Left kidney (tissue), 2 donors: ENCODE results near the gene SCO1. TPM values are rescaled to one million over a fixed set of nuclear protein-coding genes. Genes with fewer than 3 reads are reported as not detected.
"Not testable (repeated sequence)": the region's sequence is repeated elsewhere in the genome, so short reads cannot be mapped to it uniquely, and the experiment has no call there.

Source experiments
- DNase-seq: peaks from one replicate; pipeline ENCODE4 v3.0.0-alpha.2; 2013
- polyA plus RNA-seq: library from polyadenylated mRNA; unstranded; fragments of 120-200 nt; gene quantifications from one replicate; pipeline ENCODE4 v1.2.1, GENCODE V29; 2013; ENCODE audit not compliant: insufficient read length

The SCO1 gene
- polyA plus RNA-seq, 1 donor = 41.2 TPM

DNA sequence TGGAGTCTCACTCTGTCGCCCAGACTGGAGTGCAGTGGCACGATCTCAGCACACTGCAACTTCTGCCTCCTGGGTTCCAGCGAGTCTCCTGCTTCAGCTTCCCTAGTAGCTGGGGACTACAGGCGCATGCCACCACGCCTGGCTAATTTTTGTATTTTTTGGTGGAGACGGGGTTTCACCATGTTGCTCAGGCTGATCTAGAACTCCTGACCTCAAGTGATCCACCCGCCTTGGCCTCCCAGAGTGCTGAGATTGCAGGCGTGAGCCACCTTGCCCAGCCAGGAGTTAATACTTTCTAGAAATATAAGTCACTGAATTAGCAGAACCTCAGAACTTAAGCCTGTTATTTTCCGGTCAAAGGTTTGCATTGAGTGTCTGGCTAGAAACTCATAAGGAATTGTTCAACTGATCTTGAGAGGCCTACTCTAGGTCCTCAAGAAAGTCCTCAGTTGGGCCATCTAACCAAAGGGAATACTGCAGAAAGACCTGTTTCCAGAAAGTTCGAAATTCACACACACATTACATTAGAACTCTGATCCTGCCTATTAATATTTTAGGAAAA lies 31.1 kb upstream of the SCO1 start:
- no peak for DNase-seq

DNA sequence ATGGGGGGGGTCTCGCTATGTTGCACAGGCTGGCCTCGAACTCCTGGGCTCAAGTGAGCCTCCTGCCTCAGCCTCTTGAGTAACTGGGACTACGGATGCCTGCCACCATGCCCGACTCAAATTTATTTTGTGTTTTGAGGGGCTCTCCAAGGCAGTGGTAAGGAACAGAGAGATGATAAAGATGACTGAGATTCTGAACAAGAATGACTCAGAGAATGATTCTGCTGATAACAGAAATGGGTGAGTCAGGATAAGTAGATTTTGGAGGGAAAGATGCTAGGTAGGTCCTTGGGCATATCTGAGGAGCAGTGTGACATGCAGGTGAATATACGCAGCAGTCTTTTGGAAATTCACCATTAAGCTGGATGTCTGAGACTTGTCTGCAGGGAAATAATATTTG lies 29.9 kb upstream of the SCO1 start:
- DNase-seq = no peak

GRCh38 chr17:10726196-10726595 lies 28.9 kb upstream of the SCO1 start:
- DNase-seq = no peak

DNA sequence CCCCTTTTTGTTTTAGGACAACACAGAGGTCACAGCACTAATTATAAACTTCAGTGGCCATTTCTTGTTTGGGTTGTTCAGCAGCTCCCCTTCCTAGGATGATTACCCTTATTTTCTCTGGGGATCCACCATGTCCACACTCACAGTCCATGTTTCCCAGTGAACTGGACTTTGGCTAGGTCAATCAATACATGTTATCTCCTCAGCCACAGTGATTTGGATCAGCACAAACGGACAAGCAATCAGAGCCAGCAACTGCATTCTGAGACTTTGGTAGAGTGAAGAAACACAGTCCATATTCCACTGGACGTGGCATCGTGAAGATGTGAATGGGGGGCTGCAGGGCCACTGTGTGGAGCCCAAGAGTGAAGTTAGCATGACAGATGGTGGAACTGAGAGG lies 27.9 kb upstream of the SCO1 start:
- DNase-seq = no peak

- DNase-seq = no peak
These were observed 27.3 kb upstream of the SCO1 start for GRCh38 chr17:10724546-10725195.

- DNase-seq = no peak
These were observed 21.2 kb upstream of the SCO1 start for GRCh38 chr17:10718547-10718946.

GRCh38 chr17:10716218-10716617 lies 18.9 kb upstream of the SCO1 start:
- DNase-seq = no peak

GRCh38 chr17:10713318-10713717 lies 16.0 kb upstream of the SCO1 start:
- DNase-seq = no peak

DNA sequence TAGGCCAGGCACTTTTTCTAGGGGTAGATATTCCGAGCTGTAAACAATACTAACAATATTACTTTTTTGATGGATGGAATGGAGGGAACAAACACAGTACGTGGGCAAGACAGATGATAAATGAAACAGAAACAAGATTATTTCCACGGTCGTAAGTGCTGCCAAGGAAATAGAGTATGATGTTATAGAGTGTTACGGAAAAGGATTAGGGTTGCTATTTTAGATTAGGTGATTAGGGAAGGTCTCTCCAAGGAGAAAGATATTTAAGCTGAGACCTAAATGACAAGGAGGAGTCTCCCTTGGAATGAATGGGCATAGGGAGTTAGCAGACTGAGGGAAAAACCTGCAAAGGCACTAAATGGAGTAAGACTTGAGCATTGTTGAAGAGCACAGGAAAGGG lies 8.4 kb upstream of the SCO1 start:
- DNase-seq = no peak

DNA sequence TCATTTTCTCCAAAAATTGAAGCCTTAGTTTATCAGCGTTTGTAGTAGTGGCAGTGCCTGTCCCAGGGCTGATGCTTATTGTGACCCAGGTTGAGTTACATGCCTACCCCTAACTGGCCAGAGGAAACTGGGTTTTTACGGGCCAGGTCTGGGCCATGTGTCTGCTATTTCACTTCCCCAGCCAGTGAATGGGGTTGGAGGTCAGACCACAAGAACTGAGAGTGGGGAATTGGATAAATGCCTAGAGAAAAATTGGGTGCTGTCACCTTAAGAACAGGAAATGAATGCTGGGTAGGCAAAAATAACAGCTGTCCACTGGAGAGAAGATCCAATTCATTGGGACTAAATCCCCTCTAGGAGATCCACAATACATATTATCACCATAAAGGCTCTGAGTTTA lies 5.2 kb upstream of the SCO1 start:
- no peak for DNase-seq

DNA sequence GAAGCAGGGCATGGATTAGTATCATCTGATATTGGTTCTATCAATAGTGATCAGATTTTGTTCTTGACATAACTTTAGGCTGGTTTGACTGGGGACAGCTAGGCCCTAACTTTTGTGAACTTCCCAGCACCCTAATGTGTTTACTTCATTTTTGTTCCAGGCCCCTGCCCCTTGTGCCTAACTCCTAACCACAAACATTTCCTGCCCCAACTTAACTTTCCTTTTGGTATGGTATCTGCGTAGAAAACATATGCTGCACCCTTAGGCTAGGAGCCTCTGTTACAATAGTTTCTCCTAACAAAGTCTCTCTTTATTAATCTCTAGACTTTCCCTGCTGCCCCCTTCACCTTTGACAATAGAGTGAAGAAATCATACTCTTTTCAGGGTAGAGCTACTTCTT lies 2.5 kb upstream of the SCO1 start:
- no peak for DNase-seq

GRCh38 chr17:10698096-10698818 lies 924 bp upstream of the SCO1 start:
- DNase-seq = no peak

DNA sequence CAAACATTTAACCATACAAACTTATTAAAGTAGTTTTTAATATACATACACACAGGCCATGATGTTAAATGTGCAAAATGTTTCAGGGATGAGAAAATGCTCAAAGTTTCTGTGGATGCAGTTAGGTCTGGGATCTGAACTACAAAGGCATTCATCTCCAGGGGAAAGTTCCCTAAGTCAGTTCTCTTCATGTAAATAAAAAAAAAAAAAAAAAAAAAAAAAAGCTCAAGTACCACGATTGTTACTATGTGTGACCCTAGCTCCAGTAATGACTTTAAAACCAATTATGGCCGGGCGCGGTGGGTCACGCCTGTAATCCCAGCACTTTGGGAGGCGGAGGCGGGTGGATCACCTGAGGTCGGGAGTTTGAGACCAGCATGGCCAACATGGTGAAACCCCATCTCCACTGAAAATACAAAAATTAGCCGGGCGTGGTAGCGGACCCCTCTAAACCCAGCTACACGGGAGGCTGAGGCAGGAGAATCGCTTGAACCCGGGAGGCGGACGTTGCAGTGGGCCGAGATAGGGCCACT lies 1.4 kb downstream of the SCO1 start:
- not testable (repeated sequence) for DNase-seq

- no peak for DNase-seq
These were observed 9.8 kb downstream of the SCO1 start for GRCh38 chr17:10687499-10687898.

DNA sequence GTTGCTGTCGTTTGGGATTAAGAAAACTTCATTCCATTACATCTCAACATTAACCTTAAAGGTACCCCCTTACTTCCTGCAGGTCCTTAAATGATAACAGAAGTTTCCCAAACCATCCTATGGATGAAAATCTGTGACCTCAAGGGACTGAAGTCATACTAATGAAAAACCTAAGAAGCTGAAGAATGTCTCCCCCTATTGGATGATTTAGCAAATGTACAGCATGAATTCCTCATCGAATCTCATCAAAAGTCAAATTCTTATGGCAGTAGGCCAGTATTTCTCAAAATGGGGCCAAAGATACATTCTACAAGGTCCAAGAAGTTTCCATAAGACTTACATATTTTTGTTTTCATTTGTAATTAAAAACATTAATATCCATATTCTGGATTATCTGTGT lies 13.5 kb downstream of the SCO1 start:
- DNase-seq = no peak

DNA sequence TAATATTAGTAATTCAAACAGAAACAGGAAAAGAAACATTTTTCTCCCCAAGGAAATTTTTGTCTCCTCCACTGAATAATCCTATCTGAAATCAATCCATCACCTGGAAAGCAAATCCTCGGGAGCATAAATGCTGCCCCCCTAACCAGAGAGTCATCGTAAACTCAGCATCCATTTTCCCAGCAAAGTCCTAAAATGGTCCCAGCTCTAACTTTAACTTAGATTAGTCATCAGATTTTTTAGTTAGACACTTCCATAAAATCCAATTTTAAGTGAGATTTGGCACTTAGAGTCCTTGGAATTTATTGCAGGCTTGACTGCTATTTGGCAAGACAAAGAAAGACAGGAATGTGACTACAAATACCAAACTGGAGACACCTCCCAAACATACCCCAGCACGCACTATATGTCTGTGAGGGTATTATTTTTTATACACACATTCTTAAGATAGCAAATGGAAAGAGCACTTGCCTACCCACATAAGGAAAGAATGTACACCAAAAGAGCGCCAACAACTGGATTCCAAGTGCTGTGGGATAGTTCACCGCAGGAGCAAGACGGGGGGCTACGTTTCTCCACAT lies 15.4 kb downstream of the SCO1 start:
- DNase-seq = no peak

DNA sequence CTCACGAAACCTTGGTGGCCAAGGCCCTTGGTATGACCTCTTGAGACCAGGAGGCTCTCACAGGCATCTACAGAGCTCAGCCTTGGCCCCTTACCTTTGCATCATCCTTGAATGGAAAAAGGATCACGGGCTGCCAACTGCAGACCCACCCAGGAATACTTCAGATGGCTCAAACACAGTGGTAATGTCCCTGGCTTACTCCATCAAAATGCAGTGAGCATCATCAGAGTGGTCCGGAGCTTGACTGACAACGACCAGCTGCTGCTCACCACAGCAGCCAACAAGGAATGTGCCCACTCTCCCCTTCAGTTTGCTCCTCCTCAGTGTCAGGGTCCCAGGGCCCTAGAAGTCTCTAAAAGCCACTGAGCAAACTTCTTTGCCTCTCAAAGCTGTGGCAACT lies 22.6 kb downstream of the SCO1 start:
- DNase-seq = no peak

- no peak for DNase-seq
These were observed 24.0 kb downstream of the SCO1 start for GRCh38 chr17:10673312-10673711.

DNA sequence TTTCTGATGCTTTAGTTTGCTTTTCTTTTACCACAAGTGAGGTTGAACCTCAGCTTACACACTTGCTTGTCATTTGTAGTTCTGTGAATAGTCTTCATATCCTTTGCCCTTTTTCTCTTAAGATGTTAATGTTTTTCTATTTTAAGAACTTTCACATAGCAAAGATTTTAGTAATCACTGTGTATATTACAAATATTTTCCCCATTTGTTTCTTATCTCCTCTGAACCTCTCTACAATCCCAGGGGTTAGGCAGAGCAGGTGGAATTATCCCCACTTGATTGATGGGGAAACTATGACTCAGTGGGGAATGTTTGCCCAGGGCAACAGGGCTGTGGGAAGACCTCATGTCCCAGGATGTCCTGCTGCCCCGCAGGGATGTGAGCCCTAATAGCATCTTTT lies 28.6 kb downstream of the SCO1 start:
- no peak for DNase-seq

- DNase-seq = no peak
These were observed 30.4 kb downstream of the SCO1 start for GRCh38 chr17:10666906-10667305.

DNA sequence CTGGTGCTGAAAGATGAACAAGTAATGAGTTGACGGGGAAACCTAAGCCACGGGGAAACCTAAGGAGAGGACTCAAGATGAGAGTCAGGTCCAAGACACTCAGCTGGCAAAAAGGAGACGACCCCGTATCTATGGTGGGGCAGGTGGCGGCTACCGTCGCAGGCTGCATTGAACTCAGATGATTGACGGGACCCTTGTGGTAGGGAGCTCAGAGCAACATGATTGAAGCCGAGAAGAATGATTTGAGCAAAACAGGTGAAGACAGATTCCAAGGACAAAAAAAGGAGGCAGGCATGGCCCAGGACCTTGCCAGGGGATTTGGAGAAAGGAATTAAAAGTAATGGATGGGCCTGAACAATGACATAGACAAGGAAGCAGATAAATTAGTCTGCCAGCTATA lies 32.8 kb downstream of the SCO1 start:
- DNase-seq = no peak

DNA sequence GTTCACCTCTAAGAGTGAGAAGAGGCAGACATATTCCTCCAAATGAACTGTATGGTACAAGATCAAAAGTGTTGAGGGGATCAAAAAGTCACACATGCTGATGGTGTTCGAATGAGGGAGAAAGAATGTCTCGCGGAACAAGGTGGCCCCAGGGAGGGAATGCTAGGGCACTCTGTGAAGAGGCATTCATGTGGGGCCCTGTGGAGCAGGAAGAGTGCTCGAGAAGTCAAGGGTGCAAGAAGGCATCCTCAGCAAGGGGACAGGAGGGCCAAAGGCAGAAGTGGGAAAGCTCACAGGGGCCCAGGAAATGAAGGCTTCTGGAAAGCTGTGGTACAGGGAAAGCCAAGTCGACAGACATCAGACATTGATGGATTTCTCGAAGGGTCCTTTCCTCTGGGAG lies 34.1 kb downstream of the SCO1 start:
- no peak for DNase-seq

DNA sequence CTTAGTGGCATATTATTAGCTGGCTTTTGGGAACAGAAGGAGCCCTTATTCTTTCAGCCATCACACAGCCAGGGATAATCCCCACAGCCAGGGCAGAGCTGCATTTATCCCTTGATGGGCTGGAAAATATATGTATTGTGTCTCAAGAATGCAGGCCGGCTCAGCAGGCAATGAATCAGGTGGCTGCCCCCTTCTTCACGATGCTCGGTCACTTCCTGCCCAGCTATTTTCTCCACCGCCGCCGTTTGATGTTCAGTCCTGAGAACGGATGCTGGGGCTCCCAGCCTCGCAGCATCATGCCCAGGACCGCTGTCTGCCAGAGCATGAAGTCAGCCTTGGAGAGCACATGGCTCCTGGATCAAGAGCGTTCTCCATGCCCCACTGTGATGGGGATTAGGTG lies 35.9 kb downstream of the SCO1 start:
- no peak for DNase-seq
